GM23338 (cell line): ENCODE data around the gene CATSPERZ. TPM values are rescaled to one million over a fixed set of nuclear protein-coding genes. Genes with fewer than 3 reads are reported as not detected.

Experiments used
- ATAC-seq: fragments of 200-7000 bp; cut with Tn5 transposase; 3 replicates; pipeline ENCODE4 v1.9.1; 2020
- DNase-seq: peaks from one replicate; pipeline ENCODE4 v3.0.0-alpha.2; 2015; ENCODE audit warnings: low spot score
- H2AFZ ChIP-seq: fragments of 200-600 bp; sonication (generic); 2 replicates; pipeline ENCODE4 v1.8.0; 2016; ENCODE audit warnings: antibody characterized with exemption, mild to moderate bottlenecking, moderate library complexity
- H3F3A ChIP-seq: fragments of 200-600 bp; sonication (generic); replicated peaks from 2 replicates; pipeline ENCODE4 v1.8.0; 2017; ENCODE audit warnings: antibody characterized with exemption, mixed run types, low read depth
- H3K27ac ChIP-seq: fragments of 200-600 bp; sonication (generic); 2 replicates; pipeline ENCODE4 v1.6.1; 2016; ENCODE audit warnings: low read depth
- H3K27me3 ChIP-seq: fragments of 200-600 bp; sonication (generic); 2 replicates; pipeline ENCODE4 v1.8.0; 2016; ENCODE audit warnings: mild to moderate bottlenecking, mixed run types, moderate library complexity; ENCODE audit not compliant: insufficient read depth
- H3K36me3 ChIP-seq: fragments of 200-600 bp; sonication (generic); 2 replicates; pipeline ENCODE4 v1.8.0; 2016; ENCODE audit warnings: mild to moderate bottlenecking; ENCODE audit not compliant: insufficient read depth
- H3K4me1 ChIP-seq: fragments of 200-600 bp; sonication (generic); 2 replicates; pipeline ENCODE4 v1.8.0; 2016; ENCODE audit warnings: mild to moderate bottlenecking, moderate library complexity; ENCODE audit not compliant: insufficient read depth
- H3K4me2 ChIP-seq: fragments of 200-600 bp; sonication (generic); 2 replicates; pipeline ENCODE4 v1.7.1; 2017; ENCODE audit warnings: mixed run types
- H3K4me3 ChIP-seq: fragments of 200-600 bp; sonication (generic); 2 replicates; pipeline ENCODE4 v1.6.1; 2016; ENCODE audit warnings: mixed run types
- H3K79me2 ChIP-seq: fragments of 200-600 bp; sonication (generic); replicated peaks from 2 replicates; pipeline ENCODE4 v1.8.0; 2017; ENCODE audit warnings: mild to moderate bottlenecking; ENCODE audit not compliant: insufficient read depth
- H3K9me2 ChIP-seq: fragments of 200-600 bp; sonication (generic); 2 replicates; pipeline ENCODE4 v1.8.0; 2017; ENCODE audit not compliant: insufficient read depth
- H4K20me1 ChIP-seq: fragments of 200-600 bp; sonication (generic); replicated peaks from 2 replicates; pipeline ENCODE4 v1.8.0; 2017; ENCODE audit warnings: mild to moderate bottlenecking; ENCODE audit not compliant: insufficient read depth
- H3K27ac Mint-ChIP-seq: 2 replicates; pipeline ENCODE4 v1.8.0; 2020; ENCODE audit warnings: inconsistent platforms, mild to moderate bottlenecking, moderate library complexity, mixed read lengths
- H3K27me3 Mint-ChIP-seq: 3 replicates; pipeline ENCODE4 v1.8.0; 2022; ENCODE audit warnings: low read depth, mild to moderate bottlenecking, moderate library complexity, mixed read lengths, inconsistent platforms; ENCODE audit not compliant: insufficient read depth, poor library complexity
- H3K36me3 Mint-ChIP-seq: 3 replicates; pipeline ENCODE4 v1.8.0; 2021; ENCODE audit warnings: low read depth, mild to moderate bottlenecking, inconsistent platforms, moderate library complexity, mixed read lengths
- H3K4me1 Mint-ChIP-seq: 3 replicates; pipeline ENCODE4 v1.8.0; 2020; ENCODE audit warnings: mild to moderate bottlenecking, inconsistent platforms, mixed read lengths
- H3K4me3 Mint-ChIP-seq: 3 replicates; pipeline ENCODE4 v1.8.0; 2021; ENCODE audit warnings: moderate library complexity, mild to moderate bottlenecking, inconsistent platforms, mixed read lengths
- H3K9me3 Mint-ChIP-seq: 3 replicates; pipeline ENCODE4 v1.8.0; 2020; ENCODE audit warnings: moderate library complexity, mild to moderate bottlenecking, inconsistent platforms, mixed read lengths
- CREB1 ChIP-seq: fragments of 250-450 bp; sonication (Bioruptor Pico); IDR thresholded peaks from 2 replicates; pipeline ENCODE4 v1.5.0; 2020; ENCODE audit warnings: low read depth, mild to moderate bottlenecking, moderate library complexity
- EZH2 ChIP-seq: fragments of 200-600 bp; sonication (generic); IDR thresholded peaks from one replicate; pipeline ENCODE4 v1.8.0; 2017; ENCODE audit warnings: antibody characterized with exemption, mild to moderate bottlenecking, low read depth; ENCODE audit not compliant: unreplicated experiment
- EZH2phosphoT487 ChIP-seq: fragments of 200-600 bp; sonication (generic); IDR thresholded peaks from one replicate; pipeline ENCODE4 v1.8.1; 2018; ENCODE audit warnings: antibody characterized with exemption; ENCODE audit not compliant: unreplicated experiment
- JUNB ChIP-seq: IDR thresholded peaks from one replicate; pipeline ENCODE4 v1.6.1; 2016; ENCODE audit warnings: antibody characterized with exemption; ENCODE audit not compliant: unreplicated experiment
- NANOG ChIP-seq: IDR thresholded peaks from 2 replicates; pipeline ENCODE4 v1.6.1; 2016; ENCODE audit warnings: antibody characterized with exemption, borderline replicate concordance
- POLR2AphosphoS5 ChIP-seq: IDR thresholded peaks from 2 replicates; pipeline ENCODE4 v1.6.1; 2016; ENCODE audit warnings: antibody characterized with exemption, low read depth
- ZNF114 ChIP-seq: fragments of 250-450 bp; sonication (Bioruptor Pico); IDR thresholded peaks from 2 replicates; pipeline ENCODE4 v1.5.0; 2020; ENCODE audit warnings: mild to moderate bottlenecking, moderate library complexity
- ZNF331 ChIP-seq: fragments of 250-450 bp; sonication (Bioruptor Pico); IDR thresholded peaks from 2 replicates; pipeline ENCODE4 v1.5.0; 2020; ENCODE audit warnings: low read depth, mild to moderate bottlenecking, moderate library complexity
- polyA plus RNA-seq: library from polyadenylated mRNA; unstranded; fragments of >200 nt; fragmentation: Nextera tagmentation; extraction: Ambion mirVana; gene quantifications from 2 replicates; pipeline ENCODE4 v1.2.1, GENCODE V29; 2016
- total RNA-seq: library from RNA; depleted of rRNA; stranded (reverse); fragments of >200 nt; shearing (Covaris generic); gene quantifications from 2 replicates; pipeline ENCODE4 v1.2.3, GENCODE V29; 2014
- TF ChIP-seq, protein P1 (sequence below): IDR thresholded peaks from one replicate; pipeline ENCODE4 v1.6.1; 2018; ENCODE audit warnings: antibody characterized with exemption; ENCODE audit not compliant: unreplicated experiment
- TF ChIP-seq, protein P2 (sequence below), 2 experiments: fragments of 200-600 bp in 1 of 2; sonication (generic) in 1 of 2; conservative IDR thresholded peaks; 2 replicates each; pipeline versions ENCODE4 v1.5.1 to v1.6.1; 2016 to 2017; ENCODE audit warnings: antibody characterized with exemption in 2 of 2, low read depth in 2 of 2, mild to moderate bottlenecking in 2 of 2, moderate library complexity in 1 of 2

Gene CATSPERZ
- total and polyA plus RNA-seq, 2 experiments from 2014 or later, result 0.99 TPM; not detected in 1

DNA sequence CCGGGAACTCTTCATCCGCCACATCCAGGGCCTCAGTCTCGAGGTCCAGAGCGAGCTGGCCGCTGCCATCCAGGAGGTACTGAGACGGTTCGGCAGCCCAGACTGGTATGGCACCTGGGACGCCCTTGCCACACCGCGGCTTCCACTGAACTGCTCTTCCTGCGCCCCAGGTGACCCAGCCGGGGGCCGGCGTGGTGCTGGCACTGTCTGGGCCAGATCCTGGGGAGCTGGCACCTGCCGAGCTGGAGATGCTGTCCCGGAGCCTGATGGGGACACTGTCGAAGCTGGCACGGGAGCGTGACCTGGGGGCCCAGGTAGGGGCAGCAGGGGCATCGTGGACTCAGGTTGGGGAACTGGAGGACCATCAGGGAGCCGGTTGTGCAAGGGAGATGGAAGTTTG lies 41.3 kb downstream of the CATSPERZ start (continued):
- TF ChIP-seq POLR2AphosphoS5 (no peak), NANOG (no peak), EZH2 (no peak), EZH2phosphoT487 (no peak)
- TF ChIP-seq, protein P1, sequence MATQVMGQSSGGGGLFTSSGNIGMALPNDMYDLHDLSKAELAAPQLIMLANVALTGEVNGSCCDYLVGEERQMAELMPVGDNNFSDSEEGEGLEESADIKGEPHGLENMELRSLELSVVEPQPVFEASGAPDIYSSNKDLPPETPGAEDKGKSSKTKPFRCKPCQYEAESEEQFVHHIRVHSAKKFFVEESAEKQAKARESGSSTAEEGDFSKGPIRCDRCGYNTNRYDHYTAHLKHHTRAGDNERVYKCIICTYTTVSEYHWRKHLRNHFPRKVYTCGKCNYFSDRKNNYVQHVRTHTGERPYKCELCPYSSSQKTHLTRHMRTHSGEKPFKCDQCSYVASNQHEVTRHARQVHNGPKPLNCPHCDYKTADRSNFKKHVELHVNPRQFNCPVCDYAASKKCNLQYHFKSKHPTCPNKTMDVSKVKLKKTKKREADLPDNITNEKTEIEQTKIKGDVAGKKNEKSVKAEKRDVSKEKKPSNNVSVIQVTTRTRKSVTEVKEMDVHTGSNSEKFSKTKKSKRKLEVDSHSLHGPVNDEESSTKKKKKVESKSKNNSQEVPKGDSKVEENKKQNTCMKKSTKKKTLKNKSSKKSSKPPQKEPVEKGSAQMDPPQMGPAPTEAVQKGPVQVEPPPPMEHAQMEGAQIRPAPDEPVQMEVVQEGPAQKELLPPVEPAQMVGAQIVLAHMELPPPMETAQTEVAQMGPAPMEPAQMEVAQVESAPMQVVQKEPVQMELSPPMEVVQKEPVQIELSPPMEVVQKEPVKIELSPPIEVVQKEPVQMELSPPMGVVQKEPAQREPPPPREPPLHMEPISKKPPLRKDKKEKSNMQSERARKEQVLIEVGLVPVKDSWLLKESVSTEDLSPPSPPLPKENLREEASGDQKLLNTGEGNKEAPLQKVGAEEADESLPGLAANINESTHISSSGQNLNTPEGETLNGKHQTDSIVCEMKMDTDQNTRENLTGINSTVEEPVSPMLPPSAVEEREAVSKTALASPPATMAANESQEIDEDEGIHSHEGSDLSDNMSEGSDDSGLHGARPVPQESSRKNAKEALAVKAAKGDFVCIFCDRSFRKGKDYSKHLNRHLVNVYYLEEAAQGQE, result no peak

DNA sequence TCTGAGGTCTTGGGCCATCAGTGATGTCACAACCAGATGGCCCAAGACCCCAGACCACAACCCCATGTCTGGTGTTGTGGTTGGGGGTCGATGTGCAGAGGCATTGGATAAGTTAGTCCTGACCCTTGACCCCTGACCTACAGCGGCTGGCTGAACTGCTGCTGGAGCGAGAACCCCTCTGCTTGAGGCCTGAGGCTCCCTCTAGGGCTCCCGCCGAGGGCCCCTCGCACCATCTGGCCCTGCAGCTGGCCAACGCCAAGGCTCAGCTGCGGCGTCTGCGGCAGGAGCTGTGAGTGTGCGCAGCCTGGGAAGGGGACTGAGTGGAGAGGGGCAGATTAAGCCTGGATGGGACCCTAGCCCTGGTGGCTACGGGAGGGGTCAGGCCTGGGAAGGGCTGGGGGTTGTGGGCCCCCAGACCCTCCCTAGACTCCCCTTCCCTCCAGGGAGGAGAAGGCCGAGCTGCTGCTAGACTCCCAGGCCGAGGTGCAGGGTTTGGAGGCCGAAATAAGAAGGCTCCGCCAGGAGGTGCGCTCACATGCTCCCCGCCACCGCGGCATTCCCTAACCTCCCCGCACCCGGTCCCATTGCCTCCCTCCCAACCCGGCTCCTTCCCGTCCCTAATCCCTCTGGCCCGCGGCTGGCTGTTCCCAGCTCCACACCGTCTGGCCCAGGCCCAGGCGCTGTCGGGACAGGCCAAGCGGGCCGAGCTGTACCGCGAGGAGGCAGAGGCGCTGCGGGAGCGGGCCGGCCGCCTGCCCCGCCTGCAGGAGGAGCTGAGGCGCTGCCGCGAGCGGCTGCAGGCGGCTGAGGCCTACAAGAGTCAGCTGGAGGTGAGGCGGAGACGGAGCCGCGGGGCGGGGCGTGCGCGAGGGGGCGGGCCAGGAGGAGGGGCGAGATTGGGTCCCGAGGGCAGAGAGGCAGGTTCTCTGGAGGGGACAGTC lies 42.0 kb downstream of the CATSPERZ start:
- Histone ChIP-seq H3K4me2 (peak overlapping the region; percentile 93), H3K9me2 (no peaks in the 10 kb centered on the region), H3K36me3 (no peaks in the 10 kb centered on the region), H4K20me1 (no peaks in the 10 kb centered on the region), H3K4me1 (peaks cover 11% of the 10 kb centered on the region; the same call in 1 of the 2 replicates), H2AFZ (peak overlapping the region; percentile 66; the same call in 1 of the 2 replicates), H3K4me3 (peak overlapping the region; percentile 74), H3K79me2 (no peaks in the 10 kb centered on the region), H3K27me3 (no peaks in the 10 kb centered on the region), H3F3A (0 out of 2 replicates have a peak, but pooled peaks cover 5% of the 10 kb centered on the region), H3K27ac (no peak overlapping the region)
- Mint-ChIP-seq H3K9me3 (no peaks in the 10 kb centered on the region), H3K27ac (no peak overlapping the region), H3K4me1 (peaks cover 12% of the 10 kb centered on the region), H3K36me3 (no peaks in the 10 kb centered on the region; the same call in 2 of the 3 replicates), H3K4me3 (peak overlapping the region; percentile 73), H3K27me3 (peaks cover 34% of the 10 kb centered on the region)
- DNase-seq, result peak; percentile 94
- ATAC-seq, result peak; percentile 79
- TF ChIP-seq JUNB (no peak), ZNF114 (CRISPR knock-in tag) (no peak), ZNF331 (CRISPR knock-in tag) (no peak), CREB1 (CRISPR knock-in tag) (no peak), POLR2AphosphoS5 (peak; percentile 76), EZH2 (no peak), NANOG (no peak)
- TF ChIP-seq, protein P2, sequence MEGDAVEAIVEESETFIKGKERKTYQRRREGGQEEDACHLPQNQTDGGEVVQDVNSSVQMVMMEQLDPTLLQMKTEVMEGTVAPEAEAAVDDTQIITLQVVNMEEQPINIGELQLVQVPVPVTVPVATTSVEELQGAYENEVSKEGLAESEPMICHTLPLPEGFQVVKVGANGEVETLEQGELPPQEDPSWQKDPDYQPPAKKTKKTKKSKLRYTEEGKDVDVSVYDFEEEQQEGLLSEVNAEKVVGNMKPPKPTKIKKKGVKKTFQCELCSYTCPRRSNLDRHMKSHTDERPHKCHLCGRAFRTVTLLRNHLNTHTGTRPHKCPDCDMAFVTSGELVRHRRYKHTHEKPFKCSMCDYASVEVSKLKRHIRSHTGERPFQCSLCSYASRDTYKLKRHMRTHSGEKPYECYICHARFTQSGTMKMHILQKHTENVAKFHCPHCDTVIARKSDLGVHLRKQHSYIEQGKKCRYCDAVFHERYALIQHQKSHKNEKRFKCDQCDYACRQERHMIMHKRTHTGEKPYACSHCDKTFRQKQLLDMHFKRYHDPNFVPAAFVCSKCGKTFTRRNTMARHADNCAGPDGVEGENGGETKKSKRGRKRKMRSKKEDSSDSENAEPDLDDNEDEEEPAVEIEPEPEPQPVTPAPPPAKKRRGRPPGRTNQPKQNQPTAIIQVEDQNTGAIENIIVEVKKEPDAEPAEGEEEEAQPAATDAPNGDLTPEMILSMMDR (conservative IDR thresholded peaks at IDR 0.05; ENCODE audit: low read depth in 2 of 2), result peak in 1 of 2 experiments; percentile 55; a peak in 3 of 4 replicates
